ENCODE data around the gene PAOX.
"Not testable (repeated sequence)": the region's sequence is repeated elsewhere in the genome, so short reads cannot be mapped to it uniquely, and the experiment has no call there.

Gene PAOX

GRCh38 chr10:133384071-133384470 is 5.0 kb downstream of the PAOX start:
- no peak for DNase-seq

GRCh38 chr10:133385214-133385613 is 6.2 kb downstream of the PAOX start:
- no peak for DNase-seq

- DNase-seq = not testable (repeated sequence)
Measured at GRCh38 chr10:133386951-133387350, 7.9 kb downstream of the PAOX start.

- DNase-seq = no peak
Measured at GRCh38 chr10:133388236-133388972, 9.3 kb downstream of the PAOX start.

GRCh38 chr10:133388973-133389818 is 10.1 kb downstream of the PAOX start:
- DNase-seq = no peak

- DNase-seq = no peak
Measured at GRCh38 chr10:133390597-133391248, 11.7 kb downstream of the PAOX start.

- DNase-seq = no peak
Measured at GRCh38 chr10:133391249-133391635, 12.2 kb downstream of the PAOX start.

- DNase-seq = no peak
Measured at GRCh38 chr10:133391761-133392518, 12.9 kb downstream of the PAOX start.

GRCh38 chr10:133393401-133394063 is 14.5 kb downstream of the PAOX start:
- DNase-seq = no peak

GRCh38 chr10:133394064-133394663 is 15.1 kb downstream of the PAOX start, which contains the start of gene MTG1:
MTG1 (plus strand) TSS chr10:133394157; CDS start chr10:133394221, 64 bp downstream.
- DNase-seq = peak; percentile 23 to 96 (median 87)

GRCh38 chr10:133394801-133395221 is 15.7 kb downstream of the PAOX start:
- DNase-seq = no peak

GRCh38 chr10:133396035-133396624 is 17.1 kb downstream of the PAOX start:
- DNase-seq = no peak

- no peak for DNase-seq
Measured at GRCh38 chr10:133397938-133398337, 18.9 kb downstream of the PAOX start.

GRCh38 chr10:133399123-133399601 is 20.1 kb downstream of the PAOX start:
- DNase-seq = no peak

- DNase-seq = no peak
Measured at GRCh38 chr10:133400624-133401424, 21.8 kb downstream of the PAOX start.

GRCh38 chr10:133401500-133401899 is 22.4 kb downstream of the PAOX start:
- DNase-seq = no peak

- no peak for DNase-seq
Measured at GRCh38 chr10:133401981-133402725, 23.1 kb downstream of the PAOX start.

- no peak for DNase-seq
Measured at GRCh38 chr10:133403359-133403758, 24.3 kb downstream of the PAOX start.

All from amygdala (tissue), 56 donors.